ENCODE results near the gene MRFAP1L1. TPM values are rescaled to one million over a fixed set of nuclear protein-coding genes. Genes with fewer than 3 reads are reported as not detected.
A peak's percentile ranks its signal among the peaks of the same experiment; 100 is the strongest.

MRFAP1L1 gene
- total RNA-seq, 4 donors from 2014 or later: 34.9 to 61.1 (median 37.4) TPM

DNA sequence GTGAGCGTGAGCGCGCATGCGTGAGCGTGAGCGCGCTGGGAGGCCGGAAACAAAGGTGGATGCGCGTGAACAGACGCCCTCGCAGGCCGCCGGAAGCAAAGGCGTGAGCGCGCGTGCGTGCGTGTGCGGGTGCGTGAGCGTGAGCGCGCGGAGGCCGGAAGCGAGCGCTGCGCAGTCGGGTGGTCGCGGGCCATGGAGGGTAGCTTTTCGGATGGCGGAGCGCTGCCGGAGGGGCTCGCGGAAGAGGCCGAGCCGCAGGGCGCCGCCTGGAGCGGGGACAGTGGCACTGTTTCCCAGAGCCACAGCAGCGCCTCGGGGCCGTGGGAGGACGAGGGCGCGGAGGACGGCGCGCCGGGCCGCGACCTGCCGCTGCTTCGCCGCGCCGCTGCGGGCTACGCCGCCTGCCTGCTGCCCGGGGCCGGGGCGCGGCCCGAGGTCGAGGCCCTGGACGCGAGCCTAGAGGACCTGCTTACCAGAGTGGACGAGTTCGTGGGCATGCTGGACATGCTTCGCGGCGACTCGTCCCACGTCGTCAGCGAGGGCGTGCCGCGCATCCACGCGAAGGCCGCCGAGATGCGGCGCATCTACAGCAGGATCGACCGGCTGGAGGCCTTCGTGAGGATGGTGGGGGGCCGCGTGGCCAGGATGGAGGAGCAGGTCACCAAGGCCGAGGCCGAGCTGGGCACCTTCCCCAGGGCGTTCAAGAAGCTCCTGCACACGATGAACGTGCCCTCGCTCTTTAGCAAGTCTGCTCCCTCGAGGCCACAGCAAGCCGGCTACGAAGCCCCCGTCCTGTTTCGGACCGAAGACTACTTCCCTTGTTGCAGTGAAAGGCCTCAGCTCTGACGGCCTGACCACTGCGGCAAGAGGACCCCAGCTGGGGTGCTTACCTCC is 6.6 kb upstream of the MRFAP1L1 start, which contains the start of gene BLOC1S4:
TSS of gene BLOC1S4 (plus strand) at position 157 of the 894 bp plus-strand sequence. CDS start at position 193, 36 bp downstream.
- TF ChIP-seq, protein P1, sequence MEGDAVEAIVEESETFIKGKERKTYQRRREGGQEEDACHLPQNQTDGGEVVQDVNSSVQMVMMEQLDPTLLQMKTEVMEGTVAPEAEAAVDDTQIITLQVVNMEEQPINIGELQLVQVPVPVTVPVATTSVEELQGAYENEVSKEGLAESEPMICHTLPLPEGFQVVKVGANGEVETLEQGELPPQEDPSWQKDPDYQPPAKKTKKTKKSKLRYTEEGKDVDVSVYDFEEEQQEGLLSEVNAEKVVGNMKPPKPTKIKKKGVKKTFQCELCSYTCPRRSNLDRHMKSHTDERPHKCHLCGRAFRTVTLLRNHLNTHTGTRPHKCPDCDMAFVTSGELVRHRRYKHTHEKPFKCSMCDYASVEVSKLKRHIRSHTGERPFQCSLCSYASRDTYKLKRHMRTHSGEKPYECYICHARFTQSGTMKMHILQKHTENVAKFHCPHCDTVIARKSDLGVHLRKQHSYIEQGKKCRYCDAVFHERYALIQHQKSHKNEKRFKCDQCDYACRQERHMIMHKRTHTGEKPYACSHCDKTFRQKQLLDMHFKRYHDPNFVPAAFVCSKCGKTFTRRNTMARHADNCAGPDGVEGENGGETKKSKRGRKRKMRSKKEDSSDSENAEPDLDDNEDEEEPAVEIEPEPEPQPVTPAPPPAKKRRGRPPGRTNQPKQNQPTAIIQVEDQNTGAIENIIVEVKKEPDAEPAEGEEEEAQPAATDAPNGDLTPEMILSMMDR (IDR thresholded peaks at IDR 0.05): peak in 3 of 6 experiments; percentile 3 to 39 (median 33)
- peak; percentile 76 to 88 for TF ChIP-seq POLR2A (IDR thresholded peaks at IDR 0.05)
- H3K27ac ChIP-seq: peak within 1 kb of the TSS; percentile 84 to 99 (median 95)
- peak within 1 kb of the TSS; percentile 74 to 94 (median 83) for H3K4me3 ChIP-seq
- no peaks in the 10 kb centered on the region for H3K36me3 ChIP-seq
- no peaks in the 10 kb centered on the region for H3K9me3 ChIP-seq
- H3K4me1 ChIP-seq: peaks cover 0 to 11% (median 7%) of the 10 kb centered on the region in 4 donors
- peak; percentile 83 to 95 (median 92) for DNase-seq
- no peaks in the 10 kb centered on the region for H3K27me3 ChIP-seq

DNA sequence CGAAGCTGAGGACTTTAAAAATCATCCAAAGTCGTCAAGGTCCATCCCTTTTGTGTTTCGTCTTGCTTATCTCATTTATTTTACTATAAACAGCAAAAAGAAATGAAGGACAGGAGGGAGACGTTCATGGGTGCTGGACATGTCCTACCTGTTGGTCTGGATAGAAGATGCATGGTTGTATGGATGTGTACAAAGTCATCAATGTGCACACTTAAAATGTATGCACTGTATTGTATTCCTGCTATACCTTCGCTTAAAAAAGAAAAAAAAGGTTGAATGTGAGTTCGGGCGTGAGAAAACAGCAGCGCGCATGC is 6.0 kb upstream of the MRFAP1L1 start:
- TF ChIP-seq, protein P1 (IDR thresholded peaks at IDR 0.05): no peak
- TF ChIP-seq POLR2A (IDR thresholded peaks at IDR 0.05): no peak
- Histone ChIP-seq H3K27ac (peak overlapping the region; percentile 84 to 99 (median 95)), H3K27me3 (no peaks in the 10 kb centered on the region), H3K9me3 (no peaks in the 10 kb centered on the region), H3K36me3 (no peaks in the 10 kb centered on the region), H3K4me3 (peak overlapping the region; percentile 74 to 94 (median 83)), H3K4me1 (peaks cover 0 to 12% (median 7%) of the 10 kb centered on the region in 4 donors)
- DNase-seq: no peak

DNA sequence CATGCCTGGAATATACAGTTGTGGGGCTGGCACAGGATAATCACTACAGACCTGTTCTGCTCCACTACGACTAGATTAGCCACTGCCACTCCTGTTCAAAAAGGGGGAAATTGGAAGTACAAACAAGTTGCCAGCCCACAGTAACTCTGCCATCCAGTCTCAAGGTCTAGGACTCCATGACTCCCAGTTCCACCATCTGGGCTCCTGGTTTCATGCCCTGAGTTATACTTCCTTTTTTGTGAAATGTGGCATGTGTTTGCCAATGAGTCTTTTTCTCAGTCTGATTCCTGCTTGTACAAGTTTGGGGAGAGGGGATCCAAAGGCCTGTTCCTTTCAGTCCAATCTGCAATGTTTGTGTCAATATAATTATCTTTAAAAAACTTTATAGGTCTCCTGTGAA is 5.3 kb upstream of the MRFAP1L1 start:
- TF ChIP-seq, protein P1 (IDR thresholded peaks at IDR 0.05): no peak
- TF ChIP-seq POLR2A (IDR thresholded peaks at IDR 0.05): no peak
- Histone ChIP-seq H3K4me1 (peaks cover 0 to 14% (median 6%) of the 10 kb centered on the region in 4 donors), H3K4me3 (no peak overlapping the region), H3K27me3 (no peaks in the 10 kb centered on the region), H3K9me3 (no peaks in the 10 kb centered on the region), H3K27ac (no peak overlapping the region), H3K36me3 (no peaks in the 10 kb centered on the region)
- DNase-seq: no peak

DNA sequence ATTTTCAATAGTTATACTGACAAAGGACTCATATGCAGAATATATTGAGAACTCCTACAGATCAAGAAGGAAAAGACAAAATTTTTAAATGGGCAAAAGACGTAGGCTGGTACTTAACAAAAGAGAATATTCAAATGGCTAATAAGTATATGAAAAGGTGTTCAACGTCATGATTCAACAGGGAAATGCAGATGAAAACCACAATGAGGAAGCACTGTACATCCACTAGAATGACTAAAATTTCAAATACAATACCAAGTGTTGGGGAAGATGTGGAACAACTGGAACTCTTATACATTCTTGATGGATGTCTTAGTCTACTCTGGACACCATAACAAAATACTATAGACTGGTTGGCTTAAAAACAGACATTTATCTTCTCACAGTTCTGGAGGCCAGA is 1.3 kb upstream of the MRFAP1L1 start:
- no peaks in the 10 kb centered on the region for H3K36me3 ChIP-seq
- H3K27ac ChIP-seq: no peak overlapping the region
- H3K27me3 ChIP-seq: no peaks in the 10 kb centered on the region
- DNase-seq: no peak
- peaks cover 0 to 31% (median 11%) of the 10 kb centered on the region in 4 donors for H3K4me1 ChIP-seq
- no peak overlapping the region for H3K4me3 ChIP-seq
- no peaks in the 10 kb centered on the region for H3K9me3 ChIP-seq
- TF ChIP-seq, protein P1 (IDR thresholded peaks at IDR 0.05): no peak
- TF ChIP-seq POLR2A (IDR thresholded peaks at IDR 0.05): no peak

DNA sequence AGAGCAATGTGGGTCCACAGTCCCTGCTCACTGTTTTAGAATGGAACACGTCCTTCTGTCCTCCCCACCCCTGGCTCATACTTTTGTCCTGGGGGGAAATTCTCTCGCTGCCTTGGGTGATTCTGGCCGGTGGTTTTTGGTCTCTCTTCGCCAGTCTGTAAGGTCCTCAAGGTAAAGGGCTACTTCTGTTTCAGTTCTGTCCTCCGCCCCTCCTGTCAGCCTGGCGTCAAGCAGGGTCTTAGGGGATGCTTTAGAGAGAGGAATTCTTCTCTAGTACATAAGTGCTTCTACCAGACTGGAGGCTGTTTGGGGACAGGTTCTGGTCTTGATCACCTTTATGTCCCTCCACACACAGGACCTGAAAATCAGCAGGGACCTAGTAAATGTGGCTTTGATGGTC is 617 bp upstream of the MRFAP1L1 start:
- H3K4me1 ChIP-seq: peaks cover 0 to 35% (median 11%) of the 10 kb centered on the region in 4 donors
- peak overlapping the region; percentile 77 to 90 (median 84) for H3K27ac ChIP-seq
- TF ChIP-seq, protein P1 (IDR thresholded peaks at IDR 0.05): no peak
- no peak for TF ChIP-seq POLR2A (IDR thresholded peaks at IDR 0.05)
- H3K36me3 ChIP-seq: no peaks in the 10 kb centered on the region
- no peaks in the 10 kb centered on the region for H3K9me3 ChIP-seq
- peak in 1 of 3 donors; percentile 43 for DNase-seq
- H3K4me3 ChIP-seq: peak overlapping the region; percentile 65 to 78 (median 75)
- H3K27me3 ChIP-seq: no peaks in the 10 kb centered on the region
